H1 (cell line): Measurements from ENCODE around the gene CORIN. TPM values are rescaled to one million over a fixed set of nuclear protein-coding genes. Genes with fewer than 3 reads are reported as not detected.

Experiments used
- CTCF ChIA-PET: fragments of 300-600 bp; sonication (Branson Sonifier 250); formaldehyde crosslinking; loops from one replicate; lab custom pipeline; 2021; ENCODE audit not compliant: partially characterized antibody; lab: Charles Lee
- POLR2A ChIA-PET: fragments of 300-600 bp; sonication (Branson Sonifier 250); formaldehyde crosslinking; loops from one replicate; lab custom pipeline; 2021; ENCODE audit warnings: inconsistent platforms; ENCODE audit not compliant: partially characterized antibody; lab: Charles Lee
- DNase-seq, 2 experiments: peaks; one replicate each; pipeline versions ENCODE4 v3.0.0 to v3.0.0-alpha.2; 2010 to 2022; ENCODE audit warnings: low spot score in 2 of 2, low read depth in 1 of 2, mixed read lengths in 1 of 2
- FAIRE-seq: peaks from 2 replicates; lab custom pipeline; 2011; peaks lifted over from hg19 to GRCh38; lab: Jason Lieb, UNC
- H2AFZ ChIP-seq: 2 replicates; pipeline ENCODE4 v1.8.1; 2012; ENCODE audit warnings: low read length, inconsistent platforms
- H2AK5ac ChIP-seq: 2 replicates; pipeline ENCODE4 v1.6.1; 2013; ENCODE audit warnings: low read depth, low read length
- H2BK120ac ChIP-seq: replicated peaks from 2 replicates; pipeline ENCODE3; 2013; ENCODE audit warnings: low read depth, low read length, inconsistent platforms
- H2BK12ac ChIP-seq: 2 replicates; pipeline ENCODE4 v1.6.1; 2013; ENCODE audit warnings: low read depth, low read length
- H2BK15ac ChIP-seq: 2 replicates; pipeline ENCODE4 v1.6.1; 2013; ENCODE audit warnings: low read length
- H2BK20ac ChIP-seq: 2 replicates; pipeline ENCODE4 v1.6.1; 2013; ENCODE audit warnings: low read length
- H2BK5ac ChIP-seq: 2 replicates; pipeline ENCODE4 v1.6.1; 2013; ENCODE audit warnings: low read depth, low read length
- H3K14ac ChIP-seq: 2 replicates; pipeline ENCODE4 v1.6.1; 2013; ENCODE audit warnings: inconsistent platforms; ENCODE audit not compliant: insufficient read length
- H3K18ac ChIP-seq: 2 replicates; pipeline ENCODE4 v1.6.1; 2013; ENCODE audit warnings: low read length; ENCODE audit errors: extremely low read depth
- H3K23ac ChIP-seq: 2 replicates; pipeline ENCODE4 v1.6.1; 2013; ENCODE audit warnings: inconsistent platforms; ENCODE audit not compliant: insufficient read length
- H3K23me2 ChIP-seq: 2 replicates; pipeline ENCODE4 v1.6.1; 2013; ENCODE audit warnings: low read depth, low read length
- H3K27ac ChIP-seq: 2 replicates; pipeline ENCODE4 v1.6.1; 2011; ENCODE audit warnings: low read depth, low read length, inconsistent platforms
- H3K27me3 ChIP-seq, 4 experiments: replicated peaks in 1 of 4; 1 replicate in 1 of 4; 2 replicates in 3 of 4; pipeline versions ENCODE4 v1.6.1 to v1.8.1; 2011 to 2013; ENCODE audit warnings: low read length in 3 of 4, mild to moderate bottlenecking in 3 of 4, inconsistent platforms in 2 of 4, mixed read lengths in 2 of 4, moderate library complexity in 1 of 4; ENCODE audit not compliant: control insufficient read depth in 3 of 4, insufficient read depth in 3 of 4; ENCODE audit errors: extremely low read depth in 1 of 4
- H3K36me3 ChIP-seq, 4 experiments: 2 replicates each; pipeline versions ENCODE4 v1.6.1 to v1.8.1; 2011 to 2013; ENCODE audit warnings: mild to moderate bottlenecking in 4 of 4, low read length in 3 of 4, moderate library complexity in 2 of 4, control low read depth in 1 of 4, inconsistent platforms in 1 of 4; ENCODE audit not compliant: insufficient read depth in 4 of 4, control insufficient read depth in 2 of 4
- H3K4ac ChIP-seq: replicated peaks from 2 replicates; pipeline ENCODE3; 2013; ENCODE audit warnings: low read length, low read depth, mixed read lengths, inconsistent platforms; ENCODE audit not compliant: insufficient read length
- H3K4me1 ChIP-seq, 4 experiments: replicated peaks in 1 of 4; 1 replicate in 1 of 4; 2 replicates in 3 of 4; pipeline versions ENCODE4 v1.6.1 to v1.8.1; 2011 to 2013; ENCODE audit warnings: low read length in 3 of 4, inconsistent platforms in 2 of 4, mixed read lengths in 1 of 4; ENCODE audit not compliant: insufficient read depth in 4 of 4, control insufficient read depth in 3 of 4
- H3K4me2 ChIP-seq, 2 experiments: 2 replicates each; pipeline versions ENCODE4 v1.6.1 to v1.8.1; 2011 to 2013; ENCODE audit warnings: low read depth in 2 of 2, low read length in 2 of 2, control low read depth in 1 of 2, inconsistent platforms in 1 of 2, mild to moderate bottlenecking in 1 of 2; ENCODE audit not compliant: insufficient read depth in 1 of 2
- H3K4me3 ChIP-seq, 4 experiments: fragments of 200-600, 300-600 bp in 1 of 4; sonication (generic), shearing (Covaris generic), sonication (Bioruptor Twin) in 1 of 4; 2 replicates each; pipeline versions ENCODE4 v1.5.1 to v1.8.1; 2011 to 2016; ENCODE audit warnings: low read length in 4 of 4, low read depth in 3 of 4, control low read depth in 2 of 4, inconsistent platforms in 2 of 4, mild to moderate bottlenecking in 2 of 4, mixed read lengths in 1 of 4, moderate library complexity in 1 of 4; ENCODE audit not compliant: insufficient read depth in 2 of 4; ENCODE audit errors: extremely low read depth in 1 of 4
- H3K56ac ChIP-seq: replicated peaks from 2 replicates; pipeline ENCODE3; 2013; ENCODE audit warnings: low read depth, mild to moderate bottlenecking, mixed read lengths, low read length, inconsistent platforms; ENCODE audit not compliant: insufficient read length
- H3K79me1 ChIP-seq: 2 replicates; pipeline ENCODE4 v1.6.1; 2013; ENCODE audit warnings: low read depth, low read length, control low read depth
- H3K79me2 ChIP-seq, 2 experiments: 2 replicates each; pipeline versions ENCODE4 v1.6.1 to v1.8.1; 2012 to 2013; ENCODE audit warnings: low read length in 2 of 2, mild to moderate bottlenecking in 2 of 2, inconsistent platforms in 1 of 2; ENCODE audit not compliant: insufficient read depth in 2 of 2, control insufficient read depth in 1 of 2
- H3K9ac ChIP-seq, 4 experiments: replicated peaks in 1 of 4; 1 replicate in 1 of 4; 2 replicates in 3 of 4; pipeline versions ENCODE4 v1.6.1 to v1.8.1; 2011 to 2013; ENCODE audit warnings: low read depth in 3 of 4, low read length in 3 of 4, control low read depth in 2 of 4, mild to moderate bottlenecking in 2 of 4, moderate library complexity in 2 of 4, inconsistent platforms in 1 of 4; ENCODE audit errors: extremely low read depth in 1 of 4
- H3K9me3 ChIP-seq, 2 experiments: 2 replicates each; pipeline versions ENCODE4 v1.6.1 to v1.8.1; 2012 to 2013; ENCODE audit warnings: mild to moderate bottlenecking in 2 of 2, moderate library complexity in 2 of 2, control low read depth in 1 of 2, inconsistent platforms in 1 of 2, low read depth in 1 of 2, low read length in 1 of 2, mixed read lengths in 1 of 2; ENCODE audit not compliant: insufficient read depth in 2 of 2
- H4K20me1 ChIP-seq, 2 experiments: replicated peaks in 1 of 2; 2 replicates each; pipeline versions ENCODE3 to v1.8.1; 2011 to 2013; ENCODE audit warnings: inconsistent platforms in 2 of 2, low read length in 2 of 2, mild to moderate bottlenecking in 1 of 2; ENCODE audit not compliant: insufficient read depth in 2 of 2, control insufficient read depth in 1 of 2
- H4K5ac ChIP-seq: 2 replicates; pipeline ENCODE4 v1.6.1; 2013; ENCODE audit warnings: low read length, low read depth, mixed read lengths, inconsistent platforms; ENCODE audit not compliant: insufficient read length
- H4K8ac ChIP-seq: 2 replicates; pipeline ENCODE4 v1.8.0; 2013; ENCODE audit warnings: mild to moderate bottlenecking, moderate library complexity, low read length, inconsistent platforms; ENCODE audit not compliant: insufficient read depth; ENCODE audit errors: extremely low read depth
- H4K91ac ChIP-seq: replicated peaks from 2 replicates; pipeline ENCODE3; 2013; ENCODE audit warnings: low read length, mixed read lengths, inconsistent platforms; ENCODE audit not compliant: insufficient read length
- BRCA1 ChIP-seq: IDR thresholded peaks from 2 replicates; pipeline ENCODE4 v1.6.1; 2012; ENCODE audit warnings: low read depth, low read length, improper control_type of control experiment
- CREB1 ChIP-seq: IDR thresholded peaks from 2 replicates; pipeline ENCODE4 v1.6.1; 2012; ENCODE audit warnings: inconsistent platforms
- EZH2 ChIP-seq: fragments of 200-600 bp; sonication (generic); IDR thresholded peaks from 2 replicates; pipeline ENCODE4 v1.7.1; 2012; ENCODE audit warnings: low read depth, mild to moderate bottlenecking, moderate library complexity, low read length, inconsistent platforms; ENCODE audit not compliant: severe bottlenecking
- RXRA ChIP-seq: IDR thresholded peaks from 2 replicates; pipeline ENCODE4 v1.6.1; 2011; ENCODE audit warnings: low read depth, mild to moderate bottlenecking, low read length, moderate library complexity; ENCODE audit not compliant: insufficient read depth
- SIN3A ChIP-seq, 2 experiments: IDR thresholded peaks in 1 of 2; conservative IDR thresholded peaks in 1 of 2; 2 replicates each; pipeline ENCODE4 v1.6.1; 2011 to 2012; ENCODE audit warnings: low read length in 2 of 2, improper control_type of control experiment in 1 of 2, low read depth in 1 of 2, mild to moderate bottlenecking in 1 of 2
- SP4 ChIP-seq: IDR thresholded peaks from 2 replicates; pipeline ENCODE4 v1.6.1; 2012; ENCODE audit warnings: low read length, inconsistent platforms
- ZNF274 ChIP-seq: IDR thresholded peaks from 2 replicates; pipeline ENCODE4 v1.7.0; 2012; ENCODE audit warnings: low read length, borderline replicate concordance; ENCODE audit errors: extremely low read depth
- WGBS, 2 experiments: shearing (Covaris generic) in 1 of 2; methylation state at CpG; one replicate each; pipeline versions ENCODE4 v1.1.6 to v1.1.7; 2013 to 2015; ENCODE audit warnings: low lambda C conversion rate in 2 of 2, mixed read lengths in 2 of 2, inconsistent platforms in 1 of 2, low coverage in 1 of 2, missing lambda C conversion rate in 1 of 2; ENCODE audit not compliant: insufficient replicate concordance in 2 of 2, insufficient coverage in 1 of 2, insufficient read length in 1 of 2; ENCODE audit errors: extremely low coverage in 1 of 2, missing lambda C conversion rate in 1 of 2; 5-methylcytosine and 5-hydroxymethylcytosine counted together
- polyA plus RNA-seq, 7 experiments: library from polyadenylated mRNA; depleted of rRNA in 3 of 7; stranded (reverse) in 5 of 7; unstranded in 2 of 7; fragments of >200 nt in 5 of 7; fragments of 200-250 nt in 2 of 7; gene quantifications; 1 replicate in 5 of 7; 2 replicates in 1 of 7; 4 replicates in 1 of 7; pipeline versions ENCODE4 v1.2.1 to v1.2.3, GENCODE V29; 2011 to 2013; ENCODE audit warnings: missing spikeins in 2 of 7, mixed read lengths in 2 of 7
- total RNA-seq: library from RNA; stranded (reverse); fragmentation: NEBNext Ultra II Directional; extraction: Animal tissue kit (Norgen Biotek cat#: 25700); gene quantifications from 2 replicates; pipeline ENCODE4 v1.2.1, GENCODE V29; 2021

CORIN gene
- total and polyA plus RNA-seq, 2 of the 8 experiments (the other 6 are each of a cell fraction or from before 2014, with no cell fraction given), result 0.09 to 0.32 TPM

DNA sequence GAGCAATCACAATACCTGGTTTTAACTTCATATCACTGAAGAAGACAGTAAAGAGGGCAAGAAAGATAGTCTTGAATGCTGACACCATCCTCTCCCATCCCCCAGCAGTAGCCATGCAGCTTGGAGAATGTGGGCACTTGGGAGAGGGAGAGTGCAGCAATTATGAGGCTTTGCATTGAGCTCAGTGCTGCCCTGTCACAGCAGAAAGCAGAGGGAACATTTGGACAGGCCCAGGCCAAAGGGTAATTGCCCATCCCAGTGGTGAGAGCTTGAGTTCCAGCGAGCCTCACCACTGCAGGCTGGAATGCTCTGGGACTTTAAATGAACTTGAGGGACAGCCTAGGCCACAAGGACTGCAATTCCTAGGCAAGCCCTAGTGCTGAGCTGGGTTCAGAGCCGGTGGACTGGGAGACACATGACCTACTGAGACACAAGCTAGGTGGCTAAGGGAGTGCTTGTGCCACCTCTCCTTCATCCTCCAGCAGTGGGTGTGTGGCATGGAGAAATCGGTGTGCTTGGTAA lies 36.3 kb downstream of the CORIN start:
- ChIA-PET CTCF (interaction anchor here (1.1 kb wide), 1 partner anchor 35 kb away, joined by 3 read pairs; no protein-coding TSS in a partner anchor), POLR2A (no interaction called here)
- no peak overlapping the region for H3K4me2 ChIP-seq
- no peak overlapping the region for H2AK5ac ChIP-seq
- no peak overlapping the region for H2AFZ ChIP-seq
- no peak overlapping the region for H4K91ac ChIP-seq
- H3K18ac ChIP-seq, result no peak overlapping the region
- no peaks in the 10 kb centered on the region for H3K9me3 ChIP-seq
- H3K79me1 ChIP-seq, result no peaks in the 10 kb centered on the region
- H2BK15ac ChIP-seq, result no peak overlapping the region
- H3K14ac ChIP-seq, result no peak overlapping the region
- H2BK12ac ChIP-seq, result no peak overlapping the region
- no peak overlapping the region for H3K56ac ChIP-seq
- H3K4me3 ChIP-seq, result no peak overlapping the region
- no peak for DNase-seq
- no peaks in the 10 kb centered on the region for H3K23me2 ChIP-seq
- H3K4me1 ChIP-seq, result no peaks in the 10 kb centered on the region
- 90% methylated on average over 3 of the region's 3 CpGs; no CpG with 5 or more reads in 1 of the 2 experiments for WGBS, 2 experiments
- no peak overlapping the region for H2BK120ac ChIP-seq
- no peaks in the 10 kb centered on the region for H4K20me1 ChIP-seq
- no peak overlapping the region for H2BK5ac ChIP-seq
- no peaks in the 10 kb centered on the region for H3K27me3 ChIP-seq
- no peak overlapping the region for H3K27ac ChIP-seq
- no peak for FAIRE-seq
- no peaks in the 10 kb centered on the region for H3K79me2 ChIP-seq
- H4K5ac ChIP-seq, result no peak overlapping the region
- H3K23ac ChIP-seq, result no peak overlapping the region
- no peak overlapping the region for H4K8ac ChIP-seq
- no peaks in the 10 kb centered on the region for H3K36me3 ChIP-seq
- no peak overlapping the region for H3K9ac ChIP-seq
- TF ChIP-seq EZH2 (no peak), CREB1 (no peak), SP4 (no peak), BRCA1 (no peak), SIN3A (conservative IDR thresholded peaks at IDR 0.05 in 1 of 2, IDR thresholded peaks at IDR 0.05 in 1 of 2; ENCODE audit: low read depth in 1 of 2, low read length in 2 of 2) (no peak), RXRA (no peak), ZNF274 (no peak)
- no peak overlapping the region for H3K4ac ChIP-seq
- H2BK20ac ChIP-seq, result no peak overlapping the region
